Gastrocnemius medialis (tissue), 4 donors: ENCODE results near the gene ARAF.

Source experiments
- CTCF ChIP-seq, 5 experiments: fragments of 450-650 bp in 3 of 5; fragments of 200-600 bp in 2 of 5; sonication (generic) in 2 of 5; IDR thresholded peaks in 4 of 5; conservative IDR thresholded peaks in 1 of 5; 1 replicate in 4 of 5; 2 replicates in 1 of 5; pipeline ENCODE4 v1.5.1; 2016 to 2019; ENCODE audit warnings: antibody characterized with exemption in 5 of 5, mild to moderate bottlenecking in 3 of 5, moderate library complexity in 3 of 5
- POLR2A ChIP-seq, 2 donors: fragments of 450-650 bp; IDR thresholded peaks; one replicate each; pipeline ENCODE4 v1.6.1; 2017; ENCODE audit warnings: antibody characterized with exemption in 2 of 2, mild to moderate bottlenecking in 2 of 2, moderate library complexity in 2 of 2

- no peak for TF ChIP-seq CTCF (IDR thresholded peaks at IDR 0.05 in 4 of 5, conservative IDR thresholded peaks at IDR 0.05 in 1 of 5)
- TF ChIP-seq POLR2A (IDR thresholded peaks at IDR 0.05) = no peak
Observed at GRCh38 chrX:47611489-47611888, 50.5 kb downstream of the ARAF start.
